PC-3 (cell line): ENCODE data around the gene RAD51C. TPM values are rescaled to one million over a fixed set of nuclear protein-coding genes. Genes with fewer than 3 reads are reported as not detected.

Experiments used
- ATAC-seq: fragments of 200-7000 bp; cut with Tn5 transposase; 2 replicates; pipeline ENCODE4 v1.9.1; 2020; ENCODE audit warnings: mild to moderate bottlenecking, moderate library complexity
- BruUV-seq: library from RNA; stranded (reverse); fragments of 400-500 nt; replicated peaks from 2 replicates; lab custom pipeline; 2021; lab: Mats Ljungman, UMichigan
- CTCF ChIA-PET: fragments of 300-600 bp; sonication (Branson Sonifier 250); formaldehyde crosslinking; loops from one replicate; lab custom pipeline; 2022; ENCODE audit warnings: antibody characterized with exemption; lab: Charles Lee
- POLR2A ChIA-PET: fragments of 300-600 bp; sonication (Branson Sonifier 250); formaldehyde crosslinking; loops from one replicate; lab custom pipeline; 2022; ENCODE audit warnings: antibody characterized with exemption; ENCODE audit not compliant: unreplicated experiment; lab: Charles Lee
- DNase-seq: peaks from one replicate; pipeline ENCODE4 v3.0.0-alpha.2; 2015
- H2AFZ ChIP-seq: fragments of 300-600 bp; sonication (generic); 2 replicates; pipeline ENCODE4 v1.6.0; 2016; ENCODE audit warnings: antibody characterized with exemption, low read length
- H3F3A ChIP-seq: fragments of 300-600 bp; sonication (generic); one replicate; pipeline ENCODE4 v1.6.0; 2017; ENCODE audit warnings: antibody characterized with exemption, low read length, control low read depth, mild to moderate bottlenecking; ENCODE audit not compliant: unreplicated experiment
- H3K27ac ChIP-seq: fragments of 300-600 bp; sonication (generic); 2 replicates; pipeline ENCODE4 v1.5.1; 2016; ENCODE audit warnings: mild to moderate bottlenecking, low read length
- H3K27me3 ChIP-seq: fragments of 300-600 bp; sonication (generic); 2 replicates; pipeline ENCODE4 v1.6.1; 2016; ENCODE audit warnings: low read length, mixed read lengths
- H3K36me3 ChIP-seq: fragments of 300-600 bp; sonication (generic); 2 replicates; pipeline ENCODE4 v1.6.1; 2016; ENCODE audit warnings: low read depth, mixed run types, low read length, mixed read lengths
- H3K4me1 ChIP-seq: fragments of 300-600 bp; sonication (generic); 2 replicates; pipeline ENCODE4 v1.5.1; 2016; ENCODE audit warnings: low read length; ENCODE audit not compliant: insufficient read depth
- H3K4me2 ChIP-seq: fragments of 300-600 bp; sonication (generic); 2 replicates; pipeline ENCODE4 v1.6.0; 2016; ENCODE audit warnings: low read length
- H3K4me3 ChIP-seq: fragments of 300-600 bp; sonication (generic); 2 replicates; pipeline ENCODE4 v1.5.1; 2016; ENCODE audit warnings: mild to moderate bottlenecking, low read length, mixed read lengths
- H3K79me2 ChIP-seq: fragments of 300-600 bp; sonication (generic); 2 replicates; pipeline ENCODE4 v1.6.1; 2017; ENCODE audit warnings: low read length, mixed read lengths
- H3K9ac ChIP-seq: fragments of 300-600 bp; sonication (generic); 2 replicates; pipeline ENCODE4 v1.6.0; 2016; ENCODE audit warnings: mild to moderate bottlenecking, low read length
- H3K9me2 ChIP-seq: fragments of 300-600 bp; sonication (generic); replicated peaks from 2 replicates; pipeline ENCODE4 v1.6.1; 2016; ENCODE audit warnings: mixed run types, low read length, mixed read lengths
- H3K9me3 ChIP-seq: fragments of 300-600 bp; sonication (generic); 2 replicates; pipeline ENCODE4 v1.6.1; 2016; ENCODE audit warnings: low read length, mixed read lengths
- H4K20me1 ChIP-seq: fragments of 300-600 bp; sonication (generic); 2 replicates; pipeline ENCODE4 v1.6.1; 2016; ENCODE audit warnings: low read length, mixed read lengths
- CTCF ChIP-seq: fragments of 300-600 bp; sonication (generic); conservative IDR thresholded peaks from 2 replicates; pipeline ENCODE4 v1.5.1; 2017; ENCODE audit warnings: antibody characterized with exemption, low read depth, mild to moderate bottlenecking, low read length
- EZH2 ChIP-seq: fragments of 300-600 bp; sonication (generic); IDR thresholded peaks from one replicate; pipeline ENCODE4 v1.6.1; 2017; ENCODE audit warnings: antibody characterized with exemption, mild to moderate bottlenecking, low read length; ENCODE audit not compliant: unreplicated experiment
- EZH2phosphoT487 ChIP-seq: fragments of 300-600 bp; sonication (generic); IDR thresholded peaks from 2 replicates; pipeline ENCODE4 v1.6.1; 2018; ENCODE audit warnings: mild to moderate bottlenecking, antibody characterized with exemption, low read length, borderline replicate concordance
- intact Hi-C: fragments of 100-400 bp; cut with micrococcal nuclease; formaldehyde crosslinking; loops from 2 replicates; pipeline ENCODE4 v1.9.0; 2023
- total RNA-seq: library from RNA; depleted of rRNA; stranded (reverse); fragments of >200 nt; gene quantifications from 2 replicates; pipeline ENCODE4 v1.2.3, GENCODE V29; 2014

RAD51C gene
- total RNA-seq, 1 experiment from 2014 or later = 71.1 TPM

DNA sequence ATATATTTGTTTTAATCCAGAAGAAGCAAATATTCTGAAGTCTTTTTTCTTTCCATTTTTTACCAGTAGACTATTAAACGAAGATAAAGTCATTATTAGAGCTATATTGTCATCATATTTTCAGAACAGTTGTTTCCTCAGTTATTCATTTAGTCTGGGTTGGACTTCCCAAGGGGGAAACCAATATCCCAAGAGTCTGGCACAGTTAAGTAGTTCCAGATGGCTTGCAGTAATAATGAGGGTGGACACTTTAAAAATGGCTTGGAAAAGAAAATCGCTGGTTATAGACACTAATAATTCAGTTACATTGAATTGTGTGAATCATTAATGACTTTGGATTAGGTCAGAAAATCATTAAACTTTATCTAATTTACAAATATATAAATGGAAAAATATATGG, 67.1 kb downstream of the RAD51C start:
- no peak overlapping the region for H3K4me2 ChIP-seq
- H3K27me3 ChIP-seq = peaks cover 87% of the 10 kb centered on the region
- H3F3A ChIP-seq = no peaks in the 10 kb centered on the region
- DNase-seq (no peak), ATAC-seq (no peak)
- H3K9me3 ChIP-seq = no peaks in the 10 kb centered on the region
- ChIA-PET POLR2A (no interaction called here), CTCF (no interaction called here)
- intact Hi-C loops = no loop called here
- no peak overlapping the region for H3K4me3 ChIP-seq
- no peaks in the 10 kb centered on the region for H4K20me1 ChIP-seq
- TF ChIP-seq CTCF = no peak
- no peak for TF ChIP-seq EZH2phosphoT487
- TF ChIP-seq EZH2 = no peak
- no peaks in the 10 kb centered on the region for H3K9me2 ChIP-seq
- H2AFZ ChIP-seq = no peak overlapping the region
- BruUV-seq = no TSS peak
- peaks cover 11% of the 10 kb centered on the region; the same call in 1 of the 2 replicates for H3K4me1 ChIP-seq
- H3K27ac ChIP-seq = no peak overlapping the region
- no peaks in the 10 kb centered on the region for H3K36me3 ChIP-seq
- H3K9ac ChIP-seq = no peak overlapping the region
- no peaks in the 10 kb centered on the region for H3K79me2 ChIP-seq

GRCh38 chr17:58760248-58760647, 67.8 kb downstream of the RAD51C start:
- TF ChIP-seq CTCF = no peak
- TF ChIP-seq EZH2 = no peak
- no peak for TF ChIP-seq EZH2phosphoT487
- no peaks in the 10 kb centered on the region for H4K20me1 ChIP-seq
- DNase-seq = no peak
- peaks cover 84% of the 10 kb centered on the region for H3K27me3 ChIP-seq
- H3K9me3 ChIP-seq = no peaks in the 10 kb centered on the region
- no peak overlapping the region for H2AFZ ChIP-seq
- no peaks in the 10 kb centered on the region for H3K9me2 ChIP-seq
- intact Hi-C loops = no loop called here
- no peak overlapping the region for H3K9ac ChIP-seq
- H3K4me1 ChIP-seq = peaks cover 11% of the 10 kb centered on the region; the same call in 1 of the 2 replicates
- no TSS peak for BruUV-seq
- no peaks in the 10 kb centered on the region for H3K36me3 ChIP-seq
- CTCF ChIA-PET = no interaction called here
- no peaks in the 10 kb centered on the region for H3K79me2 ChIP-seq
- no peaks in the 10 kb centered on the region for H3F3A ChIP-seq
- no peak overlapping the region for H3K27ac ChIP-seq
- no peak overlapping the region for H3K4me2 ChIP-seq
- POLR2A ChIA-PET = interaction anchor here (0.5 kb wide), 1 partner anchor 243 kb away, joined by 11 read pairs; no protein-coding TSS in a partner anchor
- H3K4me3 ChIP-seq = no peak overlapping the region
- no peak for ATAC-seq

DNA sequence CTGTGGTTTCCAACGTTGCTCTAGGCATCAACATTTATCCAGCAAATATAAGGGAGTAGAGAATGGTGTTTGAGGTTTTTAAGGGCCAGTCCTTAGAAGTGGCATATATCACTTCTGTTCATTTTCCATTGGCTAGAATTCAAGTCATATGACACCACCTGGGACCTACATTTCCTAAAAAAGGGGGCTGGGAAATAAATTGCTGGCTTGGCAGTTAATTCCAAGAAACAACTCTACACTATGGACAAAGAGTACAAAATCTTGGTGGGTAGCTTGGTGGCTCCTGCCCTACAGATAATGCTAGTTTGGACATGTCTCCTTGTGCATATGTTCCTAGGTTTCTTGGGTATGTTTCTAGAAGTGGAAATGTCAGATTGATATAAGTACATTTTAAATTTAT, 70.9 kb downstream of the RAD51C start:
- Histone ChIP-seq H3K4me1 (no peaks in the 10 kb centered on the region), H3K79me2 (no peaks in the 10 kb centered on the region), H3K4me3 (no peak overlapping the region), H3K9me3 (no peaks in the 10 kb centered on the region), H3F3A (no peaks in the 10 kb centered on the region), H3K36me3 (no peaks in the 10 kb centered on the region), H3K27me3 (peaks cover 69% of the 10 kb centered on the region), H3K9me2 (no peaks in the 10 kb centered on the region), H3K27ac (no peak overlapping the region), H4K20me1 (no peaks in the 10 kb centered on the region), H3K4me2 (no peak overlapping the region), H3K9ac (no peak overlapping the region), H2AFZ (no peak overlapping the region)
- POLR2A ChIA-PET = no interaction called here
- intact Hi-C loops = no loop called here
- TF ChIP-seq CTCF (no peak), EZH2phosphoT487 (no peak), EZH2 (no peak)
- DNase-seq = no peak
- BruUV-seq = no TSS peak
- CTCF ChIA-PET = no interaction called here
- no peak for ATAC-seq
